Panc1 (cell line): ENCODE results near the gene FKBP2. TPM values are rescaled to one million over a fixed set of nuclear protein-coding genes. Genes with fewer than 3 reads are reported as not detected.

Experiments
- ATAC-seq: fragments of 200-7000 bp; cut with Tn5 transposase; 2 replicates; pipeline ENCODE4 v1.9.1; 2020; ENCODE audit warnings: mild to moderate bottlenecking, moderate library complexity
- BruUV-seq: library from RNA; stranded (reverse); fragments of 400-500 nt; replicated peaks from 2 replicates; lab custom pipeline; 2021; lab: Mats Ljungman, UMichigan
- CTCF ChIA-PET: fragments of 300-600 bp; sonication (Branson Sonifier 250); formaldehyde crosslinking; loops from one replicate; lab custom pipeline; 2022; ENCODE audit warnings: antibody characterized with exemption; lab: Charles Lee
- POLR2A ChIA-PET: fragments of 300-600 bp; sonication (Branson Sonifier 250); formaldehyde crosslinking; loops from one replicate; lab custom pipeline; 2022; ENCODE audit warnings: antibody characterized with exemption; lab: Charles Lee
- DNase-seq: peaks from one replicate; pipeline ENCODE4 v3.0.0-alpha.2; 2010; ENCODE audit warnings: low read depth, low spot score
- H3K27ac ChIP-seq: 2 replicates; pipeline ENCODE4 v1.5.1; 2011; ENCODE audit warnings: mild to moderate bottlenecking, low read length, inconsistent platforms
- H3K27me3 ChIP-seq: fragments of 200-500 bp; sonication (Bioruptor generic); 2 replicates; pipeline ENCODE4 v1.6.0; 2014; ENCODE audit warnings: low read length, inconsistent platforms; ENCODE audit not compliant: control insufficient read depth, insufficient read depth
- H3K36me3 ChIP-seq: fragments of 200-500 bp; sonication (Bioruptor generic); 2 replicates; pipeline ENCODE4 v1.5.1; 2014; ENCODE audit warnings: inconsistent platforms, mild to moderate bottlenecking, low read length, moderate library complexity; ENCODE audit not compliant: control insufficient read depth, insufficient read depth
- H3K4me1 ChIP-seq: 2 replicates; pipeline ENCODE4 v1.5.1; 2011; ENCODE audit warnings: inconsistent platforms, mild to moderate bottlenecking, low read length, moderate library complexity; ENCODE audit not compliant: control insufficient read depth, insufficient read depth
- H3K4me3 ChIP-seq, 2 experiments: 2 replicates each; pipeline ENCODE4 v1.5.1; 2011 to 2012; ENCODE audit warnings: low read depth in 2 of 2, low read length in 2 of 2, mild to moderate bottlenecking in 2 of 2, inconsistent platforms in 1 of 2, moderate library complexity in 1 of 2
- H3K9me3 ChIP-seq: fragments of 200-500 bp; sonication (Bioruptor generic); 2 replicates; pipeline ENCODE4 v1.5.1; 2014; ENCODE audit warnings: low read depth, mild to moderate bottlenecking, inconsistent platforms, low read length, moderate library complexity; ENCODE audit not compliant: control insufficient read depth, insufficient read depth
- CTCF ChIP-seq: fragments of 450-650 bp; IDR thresholded peaks from 2 replicates; pipeline ENCODE4 v1.5.1; 2017; ENCODE audit warnings: mild to moderate bottlenecking
- POLR2AphosphoS5 ChIP-seq: IDR thresholded peaks from 2 replicates; pipeline ENCODE4 v1.6.1; 2012; ENCODE audit warnings: mild to moderate bottlenecking, low read depth, low read length, moderate library complexity
- REST ChIP-seq, 2 experiments: IDR thresholded peaks; 2 replicates each; pipeline ENCODE4 v1.6.1; 2011 to 2012; ENCODE audit warnings: low read depth in 2 of 2, control low read depth in 1 of 2, low read length in 1 of 2, mild to moderate bottlenecking in 1 of 2, moderate library complexity in 1 of 2; ENCODE audit not compliant: insufficient read depth in 1 of 2
- SIN3A ChIP-seq: IDR thresholded peaks from 2 replicates; pipeline ENCODE4 v1.6.1; 2012; ENCODE audit warnings: low read depth, mild to moderate bottlenecking, low read length, moderate library complexity, borderline replicate concordance; ENCODE audit not compliant: insufficient read depth
- TCF7L2 ChIP-seq: IDR thresholded peaks from 2 replicates; pipeline ENCODE4 v1.6.1; 2011; ENCODE audit warnings: mild to moderate bottlenecking, low read depth, low read length, inconsistent platforms
- in situ Hi-C: cut with HindIII; loops from 2 replicates; pipeline ENCODE4 v1.10.0; 2016; ENCODE audit warnings: low sequenced_read_pairs, low pct_unique_long_range_greater_than_20kb
- intact Hi-C: fragments of 100-400 bp; cut with micrococcal nuclease; formaldehyde crosslinking; loops from one replicate; pipeline ENCODE4 v1.10.0; 2022; ENCODE audit not compliant: unreplicated experiment
- total RNA-seq: library from RNA; stranded (reverse); gene quantifications from one replicate; pipeline ENCODE4 v1.2.1, GENCODE V29; 2021; ENCODE audit not compliant: unreplicated experiment

The FKBP2 gene
- total RNA-seq, 1 experiment from 2014 or later: 71.8 TPM

- intact Hi-C loops: no loop called here
- Histone ChIP-seq H3K9me3 (no peaks in the 10 kb centered on the region), H3K4me1 (peaks cover 3% of the 10 kb centered on the region; the same call in 1 of the 2 replicates), H3K27ac (no peak overlapping the region), H3K36me3 (no peaks in the 10 kb centered on the region; the same call in 1 of the 2 replicates), H3K27me3 (no peaks in the 10 kb centered on the region), H3K4me3 (no peak overlapping the region)
- ATAC-seq (no peak), DNase-seq (no peak)
- ChIA-PET CTCF (no interaction called here), POLR2A (interaction anchor here (0.5 kb wide), 1 partner anchor 149 kb away, joined by 3 read pairs; no protein-coding TSS in a partner anchor)
- BruUV-seq: no TSS peak
- TF ChIP-seq SIN3A: no peak
- TF ChIP-seq POLR2AphosphoS5: no peak
- TF ChIP-seq TCF7L2: no peak
- TF ChIP-seq CTCF: no peak
- no peak for TF ChIP-seq REST (IDR thresholded peaks at IDR 0.05; ENCODE audit: insufficient read depth in 1 of 2, low read depth in 2 of 2, low read length in 1 of 2)
- in situ Hi-C loops: no loop called here
Observed at GRCh38 chr11:64258946-64259532, 18.1 kb downstream of the FKBP2 start.

GRCh38 chr11:64259533-64260067 is 18.7 kb downstream of the FKBP2 start:
- Histone ChIP-seq H3K4me1 (peaks cover 3% of the 10 kb centered on the region; the same call in 1 of the 2 replicates), H3K9me3 (no peaks in the 10 kb centered on the region), H3K27ac (no peak overlapping the region), H3K36me3 (no peaks in the 10 kb centered on the region; the same call in 1 of the 2 replicates), H3K4me3 (no peak overlapping the region), H3K27me3 (no peaks in the 10 kb centered on the region)
- no TSS peak for BruUV-seq
- TF ChIP-seq SIN3A: no peak
- TF ChIP-seq POLR2AphosphoS5: no peak
- TF ChIP-seq REST (IDR thresholded peaks at IDR 0.05; ENCODE audit: insufficient read depth in 1 of 2, low read depth in 2 of 2, low read length in 1 of 2): no peak
- TF ChIP-seq TCF7L2: no peak
- DNase-seq (no peak), ATAC-seq (no peak)
- POLR2A ChIA-PET: no interaction called here
- in situ Hi-C loops (no loop called here), intact Hi-C loops (no loop called here)
- CTCF ChIA-PET: no interaction called here
